ENCODE measurements around the gene XPO6.

DNA sequence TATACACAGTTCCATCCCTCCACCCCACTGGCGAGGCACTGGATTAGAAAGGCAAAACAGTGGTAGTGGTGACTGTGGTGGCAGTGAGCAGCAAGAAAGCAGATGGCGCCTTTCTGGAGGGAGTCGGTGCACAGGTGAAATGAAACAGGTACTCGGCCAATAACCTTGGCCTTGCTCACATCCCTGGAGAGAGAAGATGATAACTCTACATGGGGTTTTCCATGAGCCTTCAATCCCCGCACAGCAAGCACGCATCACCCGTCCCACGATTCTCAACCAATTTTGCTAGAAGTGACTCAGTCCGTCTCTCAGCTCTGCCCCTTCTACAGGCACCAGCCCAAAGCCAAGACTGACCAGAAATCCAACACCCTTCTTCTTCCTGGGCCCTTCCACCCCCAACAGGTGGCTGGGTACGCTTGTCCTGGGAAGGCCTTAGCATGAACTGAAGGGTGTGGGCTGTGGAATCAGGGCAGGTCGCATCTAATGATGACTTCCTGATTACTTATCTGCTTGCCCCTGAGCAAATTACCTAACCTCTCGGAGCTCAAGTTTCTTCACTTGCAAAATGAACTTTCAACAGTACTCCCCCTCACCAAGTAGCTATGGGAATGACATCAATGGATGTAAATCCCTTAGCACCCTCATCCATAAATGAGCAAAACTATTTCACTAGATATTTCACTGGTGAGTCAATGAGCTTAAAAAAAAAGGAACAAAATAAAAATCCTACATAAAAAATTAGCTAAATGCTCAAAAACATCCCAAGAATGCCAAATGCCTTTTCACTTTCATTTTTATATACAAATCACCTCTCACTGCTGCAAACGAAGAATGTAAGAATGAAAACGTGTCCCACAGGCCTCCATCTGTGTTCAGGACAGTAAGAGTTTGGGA is 18.0 kb downstream of the XPO6 start:
- TF ChIP-seq, protein P1, sequence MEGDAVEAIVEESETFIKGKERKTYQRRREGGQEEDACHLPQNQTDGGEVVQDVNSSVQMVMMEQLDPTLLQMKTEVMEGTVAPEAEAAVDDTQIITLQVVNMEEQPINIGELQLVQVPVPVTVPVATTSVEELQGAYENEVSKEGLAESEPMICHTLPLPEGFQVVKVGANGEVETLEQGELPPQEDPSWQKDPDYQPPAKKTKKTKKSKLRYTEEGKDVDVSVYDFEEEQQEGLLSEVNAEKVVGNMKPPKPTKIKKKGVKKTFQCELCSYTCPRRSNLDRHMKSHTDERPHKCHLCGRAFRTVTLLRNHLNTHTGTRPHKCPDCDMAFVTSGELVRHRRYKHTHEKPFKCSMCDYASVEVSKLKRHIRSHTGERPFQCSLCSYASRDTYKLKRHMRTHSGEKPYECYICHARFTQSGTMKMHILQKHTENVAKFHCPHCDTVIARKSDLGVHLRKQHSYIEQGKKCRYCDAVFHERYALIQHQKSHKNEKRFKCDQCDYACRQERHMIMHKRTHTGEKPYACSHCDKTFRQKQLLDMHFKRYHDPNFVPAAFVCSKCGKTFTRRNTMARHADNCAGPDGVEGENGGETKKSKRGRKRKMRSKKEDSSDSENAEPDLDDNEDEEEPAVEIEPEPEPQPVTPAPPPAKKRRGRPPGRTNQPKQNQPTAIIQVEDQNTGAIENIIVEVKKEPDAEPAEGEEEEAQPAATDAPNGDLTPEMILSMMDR (IDR thresholded peaks at IDR 0.05; ENCODE audit: poor library complexity, severe bottlenecking): no peak
- TF ChIP-seq TAF1 (IDR thresholded peaks at IDR 0.05; ENCODE audit: low read depth) (no peak), POLR2AphosphoS5 (IDR thresholded peaks at IDR 0.05) (no peak), RAD21 (conservative IDR thresholded peaks at IDR 0.05) (no peak)
- TF ChIP-seq, protein P2, sequence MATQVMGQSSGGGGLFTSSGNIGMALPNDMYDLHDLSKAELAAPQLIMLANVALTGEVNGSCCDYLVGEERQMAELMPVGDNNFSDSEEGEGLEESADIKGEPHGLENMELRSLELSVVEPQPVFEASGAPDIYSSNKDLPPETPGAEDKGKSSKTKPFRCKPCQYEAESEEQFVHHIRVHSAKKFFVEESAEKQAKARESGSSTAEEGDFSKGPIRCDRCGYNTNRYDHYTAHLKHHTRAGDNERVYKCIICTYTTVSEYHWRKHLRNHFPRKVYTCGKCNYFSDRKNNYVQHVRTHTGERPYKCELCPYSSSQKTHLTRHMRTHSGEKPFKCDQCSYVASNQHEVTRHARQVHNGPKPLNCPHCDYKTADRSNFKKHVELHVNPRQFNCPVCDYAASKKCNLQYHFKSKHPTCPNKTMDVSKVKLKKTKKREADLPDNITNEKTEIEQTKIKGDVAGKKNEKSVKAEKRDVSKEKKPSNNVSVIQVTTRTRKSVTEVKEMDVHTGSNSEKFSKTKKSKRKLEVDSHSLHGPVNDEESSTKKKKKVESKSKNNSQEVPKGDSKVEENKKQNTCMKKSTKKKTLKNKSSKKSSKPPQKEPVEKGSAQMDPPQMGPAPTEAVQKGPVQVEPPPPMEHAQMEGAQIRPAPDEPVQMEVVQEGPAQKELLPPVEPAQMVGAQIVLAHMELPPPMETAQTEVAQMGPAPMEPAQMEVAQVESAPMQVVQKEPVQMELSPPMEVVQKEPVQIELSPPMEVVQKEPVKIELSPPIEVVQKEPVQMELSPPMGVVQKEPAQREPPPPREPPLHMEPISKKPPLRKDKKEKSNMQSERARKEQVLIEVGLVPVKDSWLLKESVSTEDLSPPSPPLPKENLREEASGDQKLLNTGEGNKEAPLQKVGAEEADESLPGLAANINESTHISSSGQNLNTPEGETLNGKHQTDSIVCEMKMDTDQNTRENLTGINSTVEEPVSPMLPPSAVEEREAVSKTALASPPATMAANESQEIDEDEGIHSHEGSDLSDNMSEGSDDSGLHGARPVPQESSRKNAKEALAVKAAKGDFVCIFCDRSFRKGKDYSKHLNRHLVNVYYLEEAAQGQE (IDR thresholded peaks at IDR 0.05; ENCODE audit: borderline replicate concordance): no peak
